Right ventricle myocardium inferior (tissue), 1 donor: ENCODE results near the gene MMP2. TPM values are rescaled to one million over a fixed set of nuclear protein-coding genes. Genes with fewer than 3 reads are reported as not detected.
A peak's percentile ranks its signal among the peaks of the same experiment; 100 is the strongest.

Experiments
- ATAC-seq: fragments of 200-7000 bp; cut with Tn5 transposase; one replicate; pipeline ENCODE4 v1.9.1; 2020; ENCODE audit warnings: mild to moderate bottlenecking, moderate library complexity
- DNase-seq: peaks from one replicate; pipeline ENCODE4 v3.0.0; 2021; ENCODE audit errors: missing footprints
- intact Hi-C: fragments of 100-400 bp; cut with DNase I; formaldehyde crosslinking; loops from one replicate; pipeline ENCODE4 v1.11.0; 2022
- total RNA-seq: library from RNA; stranded (reverse); fragmentation: NEBNext Ultra II Directional; extraction: Animal tissue kit (Norgen Biotek cat#: 25700); gene quantifications from one replicate; pipeline ENCODE4 v1.2.1, GENCODE V29; 2021
- donor health status: DM: no; HTN: yes; CAD: no; lungs with severe emphysema.

The MMP2 gene
- total RNA-seq, 1 donor from 2014 or later: 135 TPM

- intact Hi-C loops: loop anchor here (5.0 kb wide), 1 partner anchor 37 kb away; no protein-coding TSS in a partner anchor
- no peak for ATAC-seq
These were observed 24.9 kb downstream of the MMP2 start for GRCh38 chr16:55503726-55504550.

GRCh38 chr16:55505333-55506015, 26.5 kb downstream of the MMP2 start:
- ATAC-seq: no peak
- DNase-seq: peak; percentile 32
- intact Hi-C loops: no loop called here

More at GRCh38 chr16:55503726-55504550, 24.9 kb downstream of the MMP2 start:
- DNase-seq: no peak

GRCh38 chr16:55506083-55506482, 27.1 kb downstream of the MMP2 start:
- intact Hi-C loops: no loop called here
- no peak for ATAC-seq

GRCh38 chr16:55506708-55507107, 27.7 kb downstream of the MMP2 start:
- ATAC-seq (no peak), DNase-seq (no peak)
- intact Hi-C loops: no loop called here

More at GRCh38 chr16:55506083-55506482, 27.1 kb downstream of the MMP2 start:
- DNase-seq: no peak

- ATAC-seq (peak; percentile 43), DNase-seq (no peak)
- intact Hi-C loops: no loop called here
These were observed 29.4 kb downstream of the MMP2 start for GRCh38 chr16:55508271-55508921.

GRCh38 chr16:55508941-55509931, 30.2 kb downstream of the MMP2 start, which contains the start of gene LPCAT2:
Gene LPCAT2 (plus strand): TSS chr16:55509072. CDS start chr16:55509182, 110 bp downstream.
- DNase-seq: peak; percentile 96
- peak; percentile 94 for ATAC-seq
- intact Hi-C loops: no loop called here

- intact Hi-C loops: no loop called here
- DNase-seq (no peak), ATAC-seq (no peak)
These were observed 31.3 kb downstream of the MMP2 start for GRCh38 chr16:55510185-55510805.

- intact Hi-C loops: no loop called here
These were observed 33.9 kb downstream of the MMP2 start for GRCh38 chr16:55512941-55513340.

GRCh38 chr16:55513616-55514015, 34.6 kb downstream of the MMP2 start:
- no peak for ATAC-seq
- intact Hi-C loops: no loop called here

More at GRCh38 chr16:55512941-55513340, 33.9 kb downstream of the MMP2 start:
- no peak for ATAC-seq
- no peak for DNase-seq

GRCh38 chr16:55515111-55515510, 36.1 kb downstream of the MMP2 start:
- DNase-seq: no peak
- no peak for ATAC-seq
- intact Hi-C loops: no loop called here

More at GRCh38 chr16:55513616-55514015, 34.6 kb downstream of the MMP2 start:
- DNase-seq: no peak

- ATAC-seq (no peak), DNase-seq (no peak)
- intact Hi-C loops: no loop called here
These were observed 42.8 kb downstream of the MMP2 start for GRCh38 chr16:55521792-55522191.

- ATAC-seq: no peak
These were observed 47.4 kb downstream of the MMP2 start for GRCh38 chr16:55526441-55526840.

GRCh38 chr16:55527885-55528284, 48.9 kb downstream of the MMP2 start:
- DNase-seq (no peak), ATAC-seq (no peak)
- intact Hi-C loops: no loop called here

More at GRCh38 chr16:55526441-55526840, 47.4 kb downstream of the MMP2 start:
- intact Hi-C loops: no loop called here
- no peak for DNase-seq

- DNase-seq: no peak
- peak; percentile 94 for ATAC-seq
- intact Hi-C loops: no loop called here
These were observed 50.0 kb downstream of the MMP2 start for GRCh38 chr16:55529018-55529417.

GRCh38 chr16:55530316-55530856, 51.4 kb downstream of the MMP2 start:
- no peak for ATAC-seq
- intact Hi-C loops: no loop called here
- DNase-seq: no peak

- no peak for ATAC-seq
- DNase-seq: no peak
- intact Hi-C loops: no loop called here
These were observed 53.2 kb downstream of the MMP2 start for GRCh38 chr16:55532227-55532626.

GRCh38 chr16:55534756-55535155, 55.8 kb downstream of the MMP2 start:
- DNase-seq (no peak), ATAC-seq (no peak)
- intact Hi-C loops: no loop called here
